HepG2 (cell line): ENCODE data around the gene ZNF544. TPM values are rescaled to one million over a fixed set of nuclear protein-coding genes. Genes with fewer than 3 reads are reported as not detected.

Experiments
- ATF7 ChIP-seq, 2 experiments: fragments of 450-650 bp in 1 of 2; sonication (generic) in 1 of 2; formaldehyde crosslinking in 1 of 2; IDR thresholded peaks; 2 replicates each; pipeline versions ENCODE4 v1.4.0 to v1.6.1; 2016 to 2020; ENCODE audit warnings: antibody characterized with exemption in 1 of 2, mild to moderate bottlenecking in 1 of 2, missing genetic modification reagents in 1 of 2
- CEBPZ ChIP-seq: IDR thresholded peaks from 2 replicates; pipeline ENCODE4 v1.6.1; 2012; ENCODE audit warnings: low read length, improper control_type of control experiment
- HMGA1 ChIP-seq: sonication (generic); formaldehyde crosslinking; conservative IDR thresholded peaks from 2 replicates; pipeline ENCODE4 v1.4.0; 2020; ENCODE audit warnings: missing genetic modification reagents
- HNRNPLL ChIP-seq: fragments of 200-400 bp; formaldehyde crosslinking; IDR thresholded peaks from 2 replicates; pipeline ENCODE4 v1.6.1; 2017; ENCODE audit warnings: mild to moderate bottlenecking, low read depth, low read length; ENCODE audit not compliant: poor library complexity, severe bottlenecking
- KDM1A ChIP-seq: IDR thresholded peaks from 2 replicates; pipeline ENCODE4 v1.6.1; 2016; ENCODE audit warnings: missing compliant biosample characterization
- NR2C2 ChIP-seq: sonication (generic); formaldehyde crosslinking; IDR thresholded peaks from 2 replicates; pipeline ENCODE4 v1.4.0; 2020; ENCODE audit warnings: missing genetic modification reagents, mild to moderate bottlenecking, moderate library complexity, borderline replicate concordance
- SOX5 ChIP-seq: IDR thresholded peaks from 2 replicates; pipeline ENCODE4 v1.6.1; 2016; ENCODE audit warnings: borderline replicate concordance
- TBX2 ChIP-seq: sonication (generic); formaldehyde crosslinking; IDR thresholded peaks from 2 replicates; pipeline ENCODE4 v1.5.0; 2020; ENCODE audit warnings: missing genetic modification reagents, mild to moderate bottlenecking, borderline replicate concordance
- TFE3 ChIP-seq: IDR thresholded peaks from 2 replicates; pipeline ENCODE4 v1.6.1; 2016
- ZBTB2 ChIP-seq: sonication (generic); formaldehyde crosslinking; IDR thresholded peaks from 2 replicates; pipeline ENCODE4 v1.8.0; 2022; ENCODE audit warnings: low read depth, missing genetic modification reagents
- ZFP36 ChIP-seq: fragments of 150-350 bp; IDR thresholded peaks from 2 replicates; pipeline ENCODE4 v1.6.1; 2018; ENCODE audit warnings: borderline replicate concordance, low read length, low read depth; ENCODE audit not compliant: partially characterized antibody
- ZFX ChIP-seq: sonication (generic); formaldehyde crosslinking; IDR thresholded peaks from 2 replicates; pipeline ENCODE4 v1.4.0; 2020; ENCODE audit warnings: mild to moderate bottlenecking, low read depth, missing genetic modification reagents, moderate library complexity
- ZNF337 ChIP-seq: sonication (generic); formaldehyde crosslinking; IDR thresholded peaks from 2 replicates; pipeline ENCODE4 v1.5.1; 2020; ENCODE audit warnings: missing genetic modification reagents, low read depth, mild to moderate bottlenecking, borderline replicate concordance
- ZNF33B ChIP-seq: sonication (generic); formaldehyde crosslinking; IDR thresholded peaks from 2 replicates; pipeline ENCODE4 v1.5.1; 2020; ENCODE audit warnings: mild to moderate bottlenecking, missing genetic modification reagents
- polyA plus RNA-seq, 8 experiments: library from polyadenylated mRNA; depleted of rRNA in 3 of 8; stranded (reverse) in 7 of 8; unstranded in 1 of 8; fragments of >200 nt; fragmentation: Illumina TruSeq in 4 of 8; extraction: Trizol in 4 of 8; gene quantifications; 2 replicates each; pipeline versions ENCODE4 v1.2.1 to v1.2.3, GENCODE V29; 2011 to 2016; ENCODE audit warnings: low read depth in 4 of 8, missing spikeins in 1 of 8, mixed read lengths in 1 of 8; ENCODE audit not compliant: insufficient read depth in 1 of 8
- total RNA-seq, 5 experiments: library from RNA; depleted of rRNA; stranded (reverse); fragments of >200 nt; fragmentation: Illumina TruSeq; extraction: Trizol; gene quantifications; 2 replicates each; pipeline ENCODE4 v1.2.3, GENCODE V29; 2016; ENCODE audit warnings: low read depth in 1 of 5
- TF ChIP-seq, protein P1 (sequence below): conservative IDR thresholded peaks from 2 replicates; pipeline ENCODE4 v1.6.1; 2018; ENCODE audit warnings: missing genetic modification reagents
- TF ChIP-seq, protein P2 (sequence below): sonication (generic); formaldehyde crosslinking; conservative IDR thresholded peaks from 2 replicates; pipeline ENCODE4 v1.4.0; 2020; ENCODE audit warnings: missing genetic modification reagents

Gene ZNF544
- total and polyA plus RNA-seq, 2 of the 13 experiments (the other 11 are each of a cell fraction or from before 2014, with no cell fraction given): 13.1 to 17.0 TPM

- TF ChIP-seq ZBTB2 (CRISPR knock-in tag) (peak; percentile 66; the same call in 1 of the 2 replicates), ZNF33B (CRISPR knock-in tag) (no peak), CEBPZ (no peak), ZFP36 (no peak), HNRNPLL (peak; percentile 78), ZNF337 (CRISPR knock-in tag) (no peak), TFE3 (no peak), SOX5 (CRISPR knock-in tag) (peak; percentile 50; the same call in 1 of the 2 replicates), ZFX (CRISPR knock-in tag) (peak; percentile 79), TBX2 (CRISPR knock-in tag) (peak; percentile 53; the same call in 1 of the 2 replicates), NR2C2 (CRISPR knock-in tag) (peak; percentile 93), ATF7 (IDR thresholded peaks at IDR 0.05) (peak; percentile 28; the same call in 1 of the 2 replicates), ATF7 (CRISPR knock-in tag; IDR thresholded peaks at IDR 0.05) (peak; percentile 29; the same call in 1 of the 2 replicates), HMGA1 (CRISPR knock-in tag) (no peak), KDM1A (CRISPR knock-in tag) (no peak)
- TF ChIP-seq, protein P1, sequence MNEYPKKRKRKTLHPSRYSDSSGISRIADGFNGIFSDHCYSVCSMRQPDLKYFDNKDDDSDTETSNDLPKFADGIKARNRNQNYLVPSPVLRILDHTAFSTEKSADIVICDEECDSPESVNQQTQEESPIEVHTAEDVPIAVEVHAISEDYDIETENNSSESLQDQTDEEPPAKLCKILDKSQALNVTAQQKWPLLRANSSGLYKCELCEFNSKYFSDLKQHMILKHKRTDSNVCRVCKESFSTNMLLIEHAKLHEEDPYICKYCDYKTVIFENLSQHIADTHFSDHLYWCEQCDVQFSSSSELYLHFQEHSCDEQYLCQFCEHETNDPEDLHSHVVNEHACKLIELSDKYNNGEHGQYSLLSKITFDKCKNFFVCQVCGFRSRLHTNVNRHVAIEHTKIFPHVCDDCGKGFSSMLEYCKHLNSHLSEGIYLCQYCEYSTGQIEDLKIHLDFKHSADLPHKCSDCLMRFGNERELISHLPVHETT (CRISPR knock-in tag): peak; percentile 78
- TF ChIP-seq, protein P2, sequence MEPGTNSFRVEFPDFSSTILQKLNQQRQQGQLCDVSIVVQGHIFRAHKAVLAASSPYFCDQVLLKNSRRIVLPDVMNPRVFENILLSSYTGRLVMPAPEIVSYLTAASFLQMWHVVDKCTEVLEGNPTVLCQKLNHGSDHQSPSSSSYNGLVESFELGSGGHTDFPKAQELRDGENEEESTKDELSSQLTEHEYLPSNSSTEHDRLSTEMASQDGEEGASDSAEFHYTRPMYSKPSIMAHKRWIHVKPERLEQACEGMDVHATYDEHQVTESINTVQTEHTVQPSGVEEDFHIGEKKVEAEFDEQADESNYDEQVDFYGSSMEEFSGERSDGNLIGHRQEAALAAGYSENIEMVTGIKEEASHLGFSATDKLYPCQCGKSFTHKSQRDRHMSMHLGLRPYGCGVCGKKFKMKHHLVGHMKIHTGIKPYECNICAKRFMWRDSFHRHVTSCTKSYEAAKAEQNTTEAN (CRISPR knock-in tag): no peak
Observed at GRCh38 chr19:58182989-58183816, 45.5 kb upstream of the ZNF544 start, which contains the start of gene ZNF274 (continued).
